Measurements from ENCODE around the gene CUL4A. TPM values are rescaled to one million over a fixed set of nuclear protein-coding genes. Genes with fewer than 3 reads are reported as not detected.

The CUL4A gene
- total and polyA plus RNA-seq, 2 donors (not counting 3 experiments of a cell fraction or from before 2014, with no cell fraction given) = 37.9 to 80.0 TPM

- no peak for FAIRE-seq
- Histone ChIP-seq H2AFZ (ENCODE audit: low read depth, low read length) (no peak overlapping the region), H3K4me3 (replicated peaks in 1 of 3; ENCODE audit: insufficient read depth in 1 of 3, low read depth in 1 of 3, low read length in 3 of 3) (no peak overlapping the region), H3K9me1 (replicated peaks; ENCODE audit: control insufficient read depth, extremely low read depth, insufficient read depth, low read length) (no peaks in the 10 kb centered on the region), H3K4me1 (ENCODE audit: control insufficient read depth, extremely low read depth, insufficient read depth, low read length) (no peaks in the 10 kb centered on the region), H3K27me3 (ENCODE audit: control insufficient read depth in 2 of 2, insufficient read depth in 2 of 2, low read length in 2 of 2) (no peaks in the 10 kb centered on the region), H3K9me3 (replicated peaks; ENCODE audit: control insufficient read depth, insufficient read depth, low read length) (no peaks in the 10 kb centered on the region), H4K20me1 (replicated peaks; ENCODE audit: control insufficient read depth, extremely low read depth, insufficient read depth, low read length) (no peaks in the 10 kb centered on the region), H3K36me3 (ENCODE audit: control insufficient read depth in 2 of 2, extremely low read depth in 1 of 2, insufficient read depth in 2 of 2, low read length in 2 of 2) (peaks cover 12 to 25% of the 10 kb centered on the region in 2 experiments), H3K9ac (replicated peaks; ENCODE audit: extremely low read depth, insufficient read depth, low read length) (no peak overlapping the region), H3K79me2 (ENCODE audit: control insufficient read depth, insufficient read depth, low read length) (peaks cover 2% of the 10 kb centered on the region), H3K4me2 (ENCODE audit: insufficient read depth, low read length) (no peak overlapping the region), H3K27ac (ENCODE audit: insufficient read depth, low read depth, low read length) (no peak overlapping the region)
- BruUV-seq (replicated peaks) = no TSS peak
- ChIA-PET CTCF (interaction anchor here (1.0 kb wide), 1 partner anchor 18 kb away, joined by 4 read pairs; no protein-coding TSS in a partner anchor), POLR2A (no interaction called here)
- dilution Hi-C loops (cut with MboI; ENCODE audit: extremely low pct_ligation_motif_present, low sequenced_read_pairs) (no loop called here), intact Hi-C loops (cut with micrococcal nuclease) (no loop called here)
- TF ChIP-seq, protein P1, sequence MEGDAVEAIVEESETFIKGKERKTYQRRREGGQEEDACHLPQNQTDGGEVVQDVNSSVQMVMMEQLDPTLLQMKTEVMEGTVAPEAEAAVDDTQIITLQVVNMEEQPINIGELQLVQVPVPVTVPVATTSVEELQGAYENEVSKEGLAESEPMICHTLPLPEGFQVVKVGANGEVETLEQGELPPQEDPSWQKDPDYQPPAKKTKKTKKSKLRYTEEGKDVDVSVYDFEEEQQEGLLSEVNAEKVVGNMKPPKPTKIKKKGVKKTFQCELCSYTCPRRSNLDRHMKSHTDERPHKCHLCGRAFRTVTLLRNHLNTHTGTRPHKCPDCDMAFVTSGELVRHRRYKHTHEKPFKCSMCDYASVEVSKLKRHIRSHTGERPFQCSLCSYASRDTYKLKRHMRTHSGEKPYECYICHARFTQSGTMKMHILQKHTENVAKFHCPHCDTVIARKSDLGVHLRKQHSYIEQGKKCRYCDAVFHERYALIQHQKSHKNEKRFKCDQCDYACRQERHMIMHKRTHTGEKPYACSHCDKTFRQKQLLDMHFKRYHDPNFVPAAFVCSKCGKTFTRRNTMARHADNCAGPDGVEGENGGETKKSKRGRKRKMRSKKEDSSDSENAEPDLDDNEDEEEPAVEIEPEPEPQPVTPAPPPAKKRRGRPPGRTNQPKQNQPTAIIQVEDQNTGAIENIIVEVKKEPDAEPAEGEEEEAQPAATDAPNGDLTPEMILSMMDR (IDR thresholded peaks at IDR 0.05; ENCODE audit: extremely low read depth in 1 of 2, insufficient read depth in 1 of 2, low read depth in 1 of 2, low read length in 2 of 2) = no peak
- no peak for TF ChIP-seq POLR2A (IDR thresholded peaks at IDR 0.05; ENCODE audit: low read depth, low read length)
- TF ChIP-seq POLR2AphosphoS5 (IDR thresholded peaks at IDR 0.05; ENCODE audit: insufficient read depth, low read depth, low read length) = no peak
- no peak for TF ChIP-seq JUN (IDR thresholded peaks at IDR 0.05; ENCODE audit: borderline replicate concordance, insufficient read depth, insufficient read length, low read depth)
- TF ChIP-seq EZH2 (IDR thresholded peaks at IDR 0.05; ENCODE audit: borderline replicate concordance, low read depth, low read length, severe bottlenecking) = no peak
- TF ChIP-seq MYC (IDR thresholded peaks at IDR 0.05; ENCODE audit: low read depth, low read length) = no peak
- TF ChIP-seq FOS (IDR thresholded peaks at IDR 0.05; ENCODE audit: borderline replicate concordance, insufficient read depth, low read length) = no peak
- no peak for DNase-seq (ENCODE audit: low read depth, low spot score)
Measured at GRCh38 chr13:113231306-113232207, 22.1 kb downstream of the CUL4A start.

Data from endothelial cell of umbilical vein (primary cell).